NCI-H526 treated with DMSO at 0.1 percent for 48 hours (cell line): ENCODE measurements around the gene EFCAB8.
"Not testable (repeated sequence)": the region's sequence is repeated elsewhere in the genome, so short reads cannot be mapped to it uniquely, and the experiment has no call there.

ENCODE experiments used
- DNase-seq: peaks from one replicate; lab custom pipeline; 2025; lab: John Stamatoyannopoulos, UW

The EFCAB8 gene

DNA sequence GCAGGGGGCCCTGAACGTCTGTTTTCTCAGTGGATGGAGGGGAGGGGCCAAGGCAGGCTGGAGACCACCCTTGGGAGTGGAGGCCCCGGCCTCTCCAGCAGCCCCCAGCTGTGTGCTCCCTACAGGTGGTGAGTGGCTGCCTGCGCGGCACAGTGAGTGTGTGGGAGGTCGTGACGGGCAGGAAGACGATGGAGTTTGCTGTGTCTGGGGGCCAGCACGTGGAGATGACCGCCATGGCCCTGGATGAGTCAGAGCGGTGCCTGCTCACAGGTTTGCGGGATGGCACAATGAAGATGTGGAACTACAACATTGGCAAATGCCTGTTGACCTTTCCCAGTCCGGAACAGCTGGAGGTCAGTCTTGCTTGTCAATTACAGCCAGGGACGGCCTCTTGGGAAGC lies 52.6 kb downstream of the EFCAB8 start:
- no peak for DNase-seq

DNA sequence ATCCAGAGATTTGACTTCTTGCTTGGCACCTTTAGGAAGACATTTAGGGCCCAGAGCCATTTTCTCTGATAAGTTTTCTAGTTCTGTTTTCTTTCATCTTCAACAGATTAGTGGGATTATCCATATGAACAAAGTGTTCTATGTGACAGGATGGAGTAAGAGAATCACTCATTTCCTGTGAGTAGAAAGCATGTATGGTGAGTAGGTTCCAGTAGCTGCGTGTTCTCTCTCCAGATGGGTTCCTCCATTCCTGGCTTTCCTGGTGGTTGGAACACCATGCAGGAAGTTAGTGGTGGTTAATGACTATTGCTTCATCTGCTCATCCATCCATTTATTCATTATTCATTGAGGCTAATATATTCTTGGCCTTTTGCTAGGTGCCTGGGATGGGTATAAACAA lies 54.0 kb downstream of the EFCAB8 start:
- no peak for DNase-seq

DNA sequence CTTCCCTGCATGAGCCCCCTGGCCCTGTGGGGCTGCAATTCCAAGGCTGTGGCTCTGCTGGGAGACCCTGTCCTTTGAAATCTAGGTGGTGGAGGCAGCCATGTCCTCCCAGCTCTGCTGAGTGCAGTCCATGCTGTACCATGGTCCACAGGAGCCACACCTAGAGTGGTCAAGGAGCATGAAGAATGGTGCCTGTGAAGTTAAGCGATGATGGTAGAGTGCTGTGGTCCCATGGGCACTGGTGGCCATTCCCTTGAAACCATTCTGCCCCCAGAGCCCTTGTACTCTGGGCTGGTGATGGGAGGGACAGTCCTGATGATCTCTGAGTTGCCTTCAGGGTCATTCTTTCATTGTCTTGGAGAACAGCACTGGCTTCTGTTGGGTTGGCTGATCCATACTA lies 55.3 kb downstream of the EFCAB8 start:
- no peak for DNase-seq

DNA sequence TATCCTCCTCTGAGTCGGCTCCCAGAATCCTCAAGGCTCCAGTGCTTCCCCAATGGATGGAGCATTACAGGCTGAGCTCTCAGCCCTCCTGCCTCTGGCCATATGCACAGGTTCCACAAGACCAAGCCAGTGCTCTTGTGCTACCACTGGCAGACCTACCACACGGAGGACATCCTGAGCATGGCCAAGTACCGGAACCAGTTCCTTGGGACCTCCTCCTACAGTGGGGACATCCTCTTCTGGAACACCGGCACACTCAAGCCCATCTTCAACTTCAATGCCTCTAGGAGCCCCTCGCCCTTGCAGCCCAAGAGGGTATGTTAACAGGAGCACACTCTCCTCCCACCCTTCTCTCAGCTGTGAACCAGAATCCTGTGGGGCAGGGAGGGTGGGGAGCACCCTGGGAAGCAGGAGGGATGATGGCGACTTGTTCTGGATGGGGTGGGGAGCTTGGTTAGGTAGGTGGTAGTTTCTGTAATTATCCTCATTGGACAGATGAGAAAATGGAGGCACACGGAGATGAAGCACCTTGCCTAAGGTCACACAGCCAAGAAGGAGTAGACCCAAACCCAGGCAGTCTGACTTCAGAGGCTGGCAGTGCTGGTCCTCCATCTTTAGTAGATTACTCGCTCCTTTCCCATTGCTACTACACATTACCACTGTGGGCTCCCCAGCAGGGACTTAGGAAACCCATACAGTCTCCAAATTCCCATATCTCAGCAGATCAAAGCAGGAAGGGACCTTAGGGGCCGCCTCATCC lies 58.6 kb downstream of the EFCAB8 start:
- no peak for DNase-seq

DNA sequence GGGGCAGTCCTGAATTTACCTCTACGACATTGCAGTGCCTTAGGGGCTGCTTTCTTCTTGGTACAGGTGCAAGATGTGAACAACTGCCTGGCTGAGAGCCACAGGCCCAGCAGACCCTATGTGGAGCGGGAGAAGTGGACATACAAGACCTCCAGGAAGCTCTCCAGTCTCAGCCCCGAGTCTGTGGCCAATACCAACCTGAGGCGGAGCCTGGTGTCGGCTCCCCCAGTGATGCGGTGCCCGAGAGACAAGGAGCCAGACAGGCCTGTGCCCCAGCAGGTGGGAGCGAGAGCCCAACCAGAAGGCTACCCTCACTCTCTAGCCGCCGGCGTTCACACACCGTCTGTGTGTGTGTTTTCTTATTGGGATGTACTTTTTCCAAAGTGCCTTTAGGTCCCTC lies 59.6 kb downstream of the EFCAB8 start:
- DNase-seq: no peak

DNA sequence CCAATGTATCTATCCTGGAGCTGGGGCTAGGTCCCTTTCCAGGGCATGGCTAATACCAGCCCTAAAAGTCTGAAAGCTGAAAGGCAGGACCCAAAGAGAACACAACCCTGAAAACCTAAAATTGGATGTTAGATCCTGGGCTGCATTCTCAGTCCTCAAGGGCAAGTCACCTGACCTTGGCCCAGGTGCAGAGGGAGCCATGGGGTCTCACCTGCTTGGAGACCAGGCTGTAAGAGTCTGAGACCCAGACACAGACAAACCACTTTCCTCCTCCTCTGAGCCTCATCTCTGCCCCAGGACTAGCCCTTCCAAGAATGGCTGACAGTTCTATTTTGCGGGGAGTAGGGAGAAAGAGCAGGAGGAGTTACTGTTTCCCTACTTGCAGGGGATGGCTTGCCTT lies 60.0 kb downstream of the EFCAB8 start:
- no peak for DNase-seq

DNA sequence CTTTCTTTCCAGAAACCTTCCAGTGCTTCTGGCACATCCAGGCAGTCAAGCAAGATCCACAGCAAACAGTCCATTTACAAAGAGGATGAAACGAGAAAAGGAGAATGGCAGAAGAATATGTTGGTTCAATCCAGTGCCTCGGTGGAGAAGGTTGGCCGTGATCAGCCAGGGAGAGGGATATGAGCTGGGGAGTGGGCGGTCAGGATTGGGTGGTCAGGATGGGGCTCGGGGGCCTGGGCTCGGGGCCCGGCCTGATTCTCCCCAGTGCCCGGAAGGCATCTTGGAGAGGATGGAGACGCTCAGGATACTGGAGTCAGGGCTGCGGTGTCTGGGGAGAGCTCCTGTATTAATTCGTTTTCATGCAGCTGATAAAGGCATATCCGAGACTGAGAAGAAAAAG lies 61.3 kb downstream of the EFCAB8 start:
- no peak for DNase-seq

DNA sequence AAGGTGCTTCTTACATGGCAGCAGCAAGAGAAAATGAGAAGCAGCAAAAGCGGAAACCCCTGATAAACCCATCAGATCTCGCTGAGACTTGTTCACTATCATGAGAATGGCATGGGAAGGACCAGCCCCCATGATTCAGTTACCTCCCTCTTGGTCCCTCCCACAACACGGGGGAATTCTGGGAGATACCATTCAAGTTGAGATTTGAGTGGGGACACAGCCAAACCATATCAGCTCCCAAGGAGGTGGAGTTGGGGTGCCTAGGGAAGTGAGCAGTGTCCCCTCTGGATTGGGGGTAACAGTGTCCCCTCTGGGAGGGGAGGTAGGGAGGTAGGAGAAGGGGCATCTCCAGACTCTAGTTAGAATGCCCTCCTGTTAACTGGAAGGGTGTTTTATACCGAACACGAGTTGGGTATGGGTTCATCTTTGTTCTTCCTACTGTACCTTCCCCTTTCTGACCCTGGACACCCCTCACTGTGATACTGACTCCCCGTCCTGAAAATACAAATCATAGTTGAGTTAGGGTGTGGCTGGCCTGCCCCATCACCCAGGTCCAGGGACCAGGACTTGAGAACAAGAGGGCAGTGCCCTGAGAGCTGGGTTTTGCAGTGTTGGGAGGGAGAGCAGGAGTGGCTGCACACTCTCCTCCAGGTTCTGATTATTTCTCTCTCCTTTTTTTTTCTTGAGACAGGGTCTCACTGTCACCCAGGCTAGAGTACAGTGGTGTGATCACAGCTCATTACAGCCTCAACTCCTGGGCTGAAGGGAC lies 62.0 kb downstream of the EFCAB8 start:
- no peak for DNase-seq

DNA sequence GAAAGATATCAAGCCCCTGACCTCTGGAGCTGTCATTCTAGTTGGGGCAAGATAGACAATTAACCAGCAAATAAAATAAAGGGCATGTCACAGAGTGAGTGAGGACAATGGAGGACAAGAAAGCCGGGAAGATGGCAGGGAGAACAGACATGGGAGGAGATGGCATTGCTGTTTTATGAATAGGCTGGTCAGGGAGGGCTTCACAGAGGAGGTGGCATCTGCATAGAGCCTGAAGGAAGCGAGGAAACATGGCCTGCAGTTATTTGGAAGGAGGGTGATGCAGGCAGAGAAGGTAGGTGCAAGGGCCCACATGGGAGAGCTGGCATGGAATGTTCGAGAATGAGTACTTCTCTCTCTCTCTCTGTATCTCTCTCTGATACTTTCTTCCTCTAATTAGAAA lies 63.7 kb downstream of the EFCAB8 start:
- no peak for DNase-seq

DNA sequence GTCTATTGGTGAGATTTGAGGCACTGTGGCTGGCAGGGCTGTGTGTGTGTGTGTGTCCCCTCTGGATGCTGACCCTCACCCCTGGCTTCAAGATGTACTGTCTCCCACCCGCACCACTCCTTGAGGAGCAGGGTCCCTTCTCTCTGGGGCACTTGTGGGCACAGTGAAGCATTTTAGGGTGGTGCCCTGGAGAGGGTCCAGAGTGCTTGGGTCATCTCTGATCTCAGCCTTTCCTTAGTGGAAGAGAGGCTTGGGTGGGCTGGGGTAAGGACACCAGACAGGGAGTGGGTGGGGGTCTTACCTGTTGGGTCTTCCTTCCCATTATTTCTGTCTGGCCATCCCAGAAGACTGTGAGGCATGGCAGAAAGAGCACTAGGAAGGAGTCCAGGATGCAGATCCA lies 66.1 kb downstream of the EFCAB8 start:
- DNase-seq: no peak

DNA sequence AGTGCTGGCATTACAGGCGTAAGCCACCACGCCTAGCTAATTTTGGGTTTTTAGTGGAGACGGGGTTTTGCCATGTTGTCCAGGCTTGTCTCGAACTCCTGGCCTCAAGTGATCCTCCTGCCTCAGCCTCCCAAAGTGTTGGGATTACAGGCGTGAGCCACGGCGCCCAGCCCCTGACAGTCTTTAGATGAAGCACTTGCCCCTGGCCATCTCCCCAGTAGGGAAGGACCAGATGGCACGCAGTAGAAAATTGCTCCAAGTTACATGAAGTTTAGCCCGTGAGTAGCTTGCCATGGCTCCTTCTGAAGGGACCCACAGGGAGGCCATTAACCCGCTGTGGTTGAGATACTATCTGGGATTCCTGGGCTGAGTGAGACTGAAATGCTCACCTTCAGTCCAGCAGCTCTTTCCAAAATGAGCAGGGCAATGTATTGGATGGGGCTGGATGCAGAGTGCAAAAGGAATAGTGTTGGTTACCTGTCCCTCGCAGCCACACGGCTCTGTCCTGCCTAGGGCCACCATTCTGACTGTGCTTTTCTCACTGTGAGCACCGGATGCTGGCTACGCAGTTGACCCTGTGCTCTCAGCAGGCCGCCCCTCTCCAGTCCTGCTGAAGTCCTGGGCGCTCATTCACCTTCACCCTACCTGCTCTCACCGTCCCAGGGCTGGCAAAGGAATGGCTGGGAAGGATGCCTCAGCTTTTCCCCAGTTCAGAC lies 66.9 kb downstream of the EFCAB8 start:
- no peak for DNase-seq

DNA sequence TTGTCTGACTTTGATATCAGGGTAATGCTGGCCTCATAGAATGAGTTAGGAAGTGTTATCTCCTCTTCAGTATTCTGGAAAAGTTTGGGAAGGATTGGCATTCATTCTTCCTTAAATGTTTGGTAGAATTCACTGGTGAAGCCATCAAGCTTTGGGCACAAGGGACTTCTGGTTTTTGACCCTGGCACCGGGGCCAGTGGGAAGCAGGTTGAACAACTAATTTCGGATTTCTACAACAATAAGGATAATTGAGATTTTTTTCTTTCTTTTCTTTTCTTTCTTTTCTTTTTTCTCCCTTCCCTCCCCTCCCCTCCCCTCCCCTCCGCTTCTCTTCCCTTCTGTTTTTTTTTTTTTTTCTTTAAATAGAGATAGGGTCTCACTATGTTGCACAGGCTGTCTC lies 70.4 kb downstream of the EFCAB8 start:
- DNase-seq: no peak

DNA sequence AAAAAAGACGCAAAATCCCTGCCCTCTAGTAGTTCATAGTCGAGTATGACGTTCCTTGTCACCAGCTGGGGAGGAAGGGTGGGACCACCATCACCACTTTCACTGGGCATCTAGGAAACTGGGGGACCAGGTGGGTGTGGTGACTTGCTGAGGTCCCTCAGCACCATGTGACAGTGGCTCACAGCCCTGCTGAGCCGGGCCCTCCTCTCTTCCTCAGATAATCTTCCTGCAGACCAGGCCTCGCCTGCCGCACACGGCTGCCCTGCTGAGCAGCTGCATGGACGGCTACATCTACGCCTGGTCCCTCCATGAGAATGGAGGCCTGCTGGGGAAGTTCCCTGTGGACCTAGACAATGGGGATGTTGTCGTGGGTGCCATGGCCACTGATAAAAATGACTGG lies 71.5 kb downstream of the EFCAB8 start:
- no peak for DNase-seq

DNA sequence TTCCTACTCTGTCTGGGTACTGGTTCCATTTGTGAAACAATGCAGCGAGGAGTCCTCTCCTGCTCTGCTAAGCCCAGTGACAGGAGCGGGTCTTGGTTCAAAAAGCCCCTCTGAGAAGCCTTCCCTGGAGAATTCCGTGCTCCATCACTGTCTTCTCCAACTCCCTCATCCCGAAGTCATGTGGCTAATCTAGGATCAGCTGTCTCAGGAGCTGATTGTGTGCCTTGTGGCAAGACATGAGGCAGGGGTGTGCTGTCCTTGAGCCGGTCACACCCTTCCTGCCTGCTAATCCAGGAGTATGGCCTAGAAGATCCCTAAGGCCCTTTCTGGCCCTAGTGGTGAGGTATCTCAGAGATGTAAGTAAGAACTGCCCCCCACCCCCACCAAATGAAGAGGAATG lies 72.0 kb downstream of the EFCAB8 start:
- DNase-seq: no peak

DNA sequence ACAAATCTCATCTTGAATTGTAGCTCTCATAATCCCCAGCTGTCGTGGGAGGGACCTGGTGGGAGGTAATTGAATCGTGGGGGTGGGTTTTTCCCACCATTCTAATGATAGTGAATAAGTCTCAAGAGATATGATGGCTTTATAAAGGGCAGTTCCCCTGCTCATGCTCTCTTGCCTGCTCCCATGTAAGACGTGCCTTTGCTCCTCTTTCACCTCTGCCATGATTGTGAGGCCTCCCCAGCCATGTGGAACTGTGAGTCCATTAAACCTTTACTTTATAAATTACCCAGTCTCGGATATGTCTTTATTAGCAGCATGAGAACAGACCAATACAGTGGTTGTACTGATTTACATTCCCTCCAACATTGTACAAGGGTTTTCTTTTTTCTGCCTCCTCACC lies 75.9 kb downstream of the EFCAB8 start:
- DNase-seq: no peak

DNA sequence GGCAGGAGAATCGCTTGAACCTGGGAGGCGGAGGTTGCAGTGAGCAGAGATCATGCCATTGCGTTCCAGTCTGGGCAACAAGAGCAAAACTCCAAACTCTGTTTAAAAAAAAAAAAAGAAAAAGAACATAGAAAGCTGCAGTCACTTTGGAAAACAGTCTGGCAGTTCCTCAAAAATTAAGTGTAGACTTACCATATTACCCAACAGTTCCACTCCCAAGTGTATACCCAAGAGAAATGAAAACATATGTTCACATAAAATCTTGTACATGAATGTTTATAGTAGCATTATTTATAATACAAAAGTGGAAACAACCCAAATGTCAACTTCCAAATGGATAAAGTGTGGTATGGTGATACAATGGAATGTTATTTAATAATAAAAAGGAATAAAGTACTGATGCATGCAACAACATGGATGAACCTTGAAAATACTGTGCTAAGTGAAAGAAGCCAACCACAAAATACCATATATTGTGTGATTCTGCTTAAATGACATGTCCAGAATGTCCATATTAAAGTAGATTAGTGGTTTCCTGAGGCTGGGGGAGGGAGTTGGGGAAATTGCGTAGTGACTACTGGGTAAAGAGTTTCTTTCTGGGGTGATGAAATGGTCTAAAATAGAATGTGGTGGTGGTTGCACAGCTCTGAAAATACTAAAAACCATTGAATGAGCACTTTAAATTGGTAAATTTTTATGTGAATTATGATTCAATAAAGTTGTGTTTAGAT lies 82.6 kb downstream of the EFCAB8 start:
- DNase-seq: no peak

DNA sequence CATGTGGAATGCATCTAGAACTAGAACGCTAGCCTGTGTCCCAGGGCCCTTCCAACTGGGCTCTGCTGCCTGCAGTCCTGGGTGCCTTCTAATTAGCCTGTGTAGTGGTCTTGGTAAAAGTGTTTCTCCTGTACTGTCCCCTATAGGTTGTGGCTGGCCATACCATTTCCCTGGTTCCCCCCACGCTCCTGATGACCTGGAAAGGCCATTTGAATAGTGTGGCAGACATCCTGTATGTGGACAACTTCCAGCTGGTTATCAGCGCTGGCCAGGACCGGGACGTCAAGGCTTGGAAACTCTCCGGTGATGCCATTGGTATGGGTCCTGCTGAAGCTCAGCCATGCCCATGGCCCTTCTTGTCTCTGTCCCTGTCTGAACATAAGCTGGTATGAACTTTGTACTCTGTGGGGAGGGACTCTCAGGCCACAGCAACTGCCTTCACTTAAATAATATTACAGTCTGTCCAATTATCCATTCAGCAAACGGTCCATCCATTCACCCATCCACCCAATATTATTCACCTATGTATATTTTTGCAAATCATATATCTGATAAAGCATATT lies 84.8 kb downstream of the EFCAB8 start:
- no peak for DNase-seq

DNA sequence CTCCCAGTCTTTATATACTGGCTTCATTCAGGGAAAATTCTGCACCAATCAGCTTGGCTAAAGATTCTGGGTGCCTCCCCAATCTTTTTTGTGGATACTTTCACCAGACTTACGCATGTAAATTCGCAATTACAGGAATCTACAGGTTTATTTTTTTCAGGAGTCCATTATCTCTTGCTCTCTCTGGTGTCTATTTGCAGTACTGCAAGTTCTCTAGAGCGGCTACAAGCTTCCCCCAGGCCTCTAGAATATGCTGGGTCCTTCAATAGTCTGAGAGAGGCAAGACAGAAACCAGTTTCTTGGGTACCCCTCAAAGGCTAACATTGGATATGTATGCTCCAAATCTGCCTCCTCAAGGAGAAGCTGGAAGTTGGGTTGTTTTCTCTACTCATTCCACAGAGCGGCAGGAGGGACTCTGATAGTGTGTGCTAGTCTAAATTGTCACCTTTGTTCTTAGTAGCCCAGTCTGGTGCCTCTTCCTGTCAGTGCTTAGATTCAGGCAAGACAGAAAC lies 87.0 kb downstream of the EFCAB8 start:
- peak; percentile 12 for DNase-seq

DNA sequence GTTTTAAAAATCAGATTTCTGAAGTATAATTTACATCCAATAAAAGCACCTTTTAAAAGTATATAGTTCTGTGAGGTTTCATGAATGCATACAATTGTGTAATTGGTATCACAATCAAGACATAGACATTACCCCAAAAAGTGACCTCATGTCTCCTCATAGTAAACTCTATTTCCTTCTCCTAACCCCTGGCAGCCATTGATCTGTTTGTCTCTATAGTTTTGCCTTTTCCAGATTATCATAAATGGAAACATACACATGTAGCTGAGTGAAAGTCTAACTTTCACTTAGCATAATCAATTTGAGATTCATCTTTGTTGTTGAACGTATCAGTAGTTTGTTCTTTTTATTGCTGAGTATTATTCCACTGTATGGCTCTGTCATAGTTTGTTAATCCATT lies 87.9 kb downstream of the EFCAB8 start:
- DNase-seq: no peak

DNA sequence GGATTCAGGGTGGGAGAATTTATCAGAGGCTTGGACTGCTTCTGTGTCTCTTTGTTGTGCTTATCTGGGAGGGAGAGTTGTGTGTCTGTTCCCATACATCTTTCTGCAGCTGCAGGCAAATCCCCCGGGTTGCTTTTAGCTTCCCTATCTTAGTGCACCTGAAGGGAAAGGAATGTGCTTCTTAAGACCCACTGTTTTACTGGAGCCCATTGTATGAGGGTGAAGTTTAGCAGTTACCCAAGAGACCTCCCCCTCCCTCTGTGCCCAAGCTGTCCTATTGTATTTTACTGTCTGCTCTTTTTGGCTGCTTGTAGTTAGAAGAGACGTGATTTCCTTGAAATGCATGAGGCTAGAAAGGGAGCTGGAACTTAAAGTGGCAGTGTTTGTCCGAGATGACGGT lies 91.8 kb downstream of the EFCAB8 start:
- not testable (repeated sequence) for DNase-seq

DNA sequence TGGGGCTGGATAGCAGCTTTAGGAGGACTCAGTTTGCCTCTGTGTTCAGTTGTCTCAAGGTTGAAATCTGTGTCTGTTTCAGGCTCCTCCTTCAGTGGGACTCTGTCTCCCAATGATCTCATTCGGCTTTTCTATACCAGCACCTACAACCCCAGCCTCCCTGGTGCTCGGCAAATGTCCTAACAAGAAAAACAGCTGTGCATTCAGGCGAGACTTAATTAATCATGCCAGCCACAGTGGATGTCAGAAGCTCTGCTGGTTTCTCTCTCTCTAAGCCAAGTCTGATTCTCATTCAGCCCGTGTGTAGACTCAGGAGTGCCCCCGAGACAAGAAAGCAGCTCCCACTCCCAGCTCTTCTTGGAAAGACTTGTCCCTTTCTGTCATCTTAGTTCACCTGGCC lies 98.7 kb downstream of the EFCAB8 start:
- no peak for DNase-seq

DNA sequence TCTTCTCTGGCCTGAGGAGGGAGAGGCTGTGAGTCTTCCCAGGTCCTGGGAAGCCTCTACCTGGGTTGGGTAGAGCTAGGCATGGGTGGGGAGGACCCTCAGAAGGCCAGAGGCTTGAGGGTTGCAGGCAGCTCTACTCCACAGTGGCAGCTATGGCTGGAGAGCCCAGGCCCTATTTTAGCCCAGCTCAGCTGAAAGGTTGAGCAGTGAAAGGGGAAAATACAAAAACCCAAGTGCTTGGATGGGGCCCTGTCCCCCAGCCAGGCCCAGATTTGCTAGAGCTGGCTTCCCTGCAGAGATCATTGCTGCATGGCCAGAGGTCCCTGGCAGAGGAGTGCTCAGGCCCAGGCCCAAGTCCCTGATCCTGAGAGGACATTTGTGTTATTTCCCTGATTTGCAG lies 99.9 kb downstream of the EFCAB8 start:
- no peak for DNase-seq
